Measurements from ENCODE around the gene ULK3.

Gene ULK3

GRCh38 chr15:74847432-74847831, 4.5 kb upstream of the ULK3 start:
- TF ChIP-seq POLR2AphosphoS5 (IDR thresholded peaks at IDR 0.05; ENCODE audit: low read depth) (no peak), SPI1 (IDR thresholded peaks at IDR 0.05; ENCODE audit: borderline replicate concordance, low read depth) (no peak), GABPA (IDR thresholded peaks at IDR 0.05; ENCODE audit: low read depth) (no peak)
- TF ChIP-seq, protein P1, sequence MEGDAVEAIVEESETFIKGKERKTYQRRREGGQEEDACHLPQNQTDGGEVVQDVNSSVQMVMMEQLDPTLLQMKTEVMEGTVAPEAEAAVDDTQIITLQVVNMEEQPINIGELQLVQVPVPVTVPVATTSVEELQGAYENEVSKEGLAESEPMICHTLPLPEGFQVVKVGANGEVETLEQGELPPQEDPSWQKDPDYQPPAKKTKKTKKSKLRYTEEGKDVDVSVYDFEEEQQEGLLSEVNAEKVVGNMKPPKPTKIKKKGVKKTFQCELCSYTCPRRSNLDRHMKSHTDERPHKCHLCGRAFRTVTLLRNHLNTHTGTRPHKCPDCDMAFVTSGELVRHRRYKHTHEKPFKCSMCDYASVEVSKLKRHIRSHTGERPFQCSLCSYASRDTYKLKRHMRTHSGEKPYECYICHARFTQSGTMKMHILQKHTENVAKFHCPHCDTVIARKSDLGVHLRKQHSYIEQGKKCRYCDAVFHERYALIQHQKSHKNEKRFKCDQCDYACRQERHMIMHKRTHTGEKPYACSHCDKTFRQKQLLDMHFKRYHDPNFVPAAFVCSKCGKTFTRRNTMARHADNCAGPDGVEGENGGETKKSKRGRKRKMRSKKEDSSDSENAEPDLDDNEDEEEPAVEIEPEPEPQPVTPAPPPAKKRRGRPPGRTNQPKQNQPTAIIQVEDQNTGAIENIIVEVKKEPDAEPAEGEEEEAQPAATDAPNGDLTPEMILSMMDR (IDR thresholded peaks at IDR 0.05; ENCODE audit: insufficient read depth, low read length) = no peak
- TF ChIP-seq, protein P2, sequence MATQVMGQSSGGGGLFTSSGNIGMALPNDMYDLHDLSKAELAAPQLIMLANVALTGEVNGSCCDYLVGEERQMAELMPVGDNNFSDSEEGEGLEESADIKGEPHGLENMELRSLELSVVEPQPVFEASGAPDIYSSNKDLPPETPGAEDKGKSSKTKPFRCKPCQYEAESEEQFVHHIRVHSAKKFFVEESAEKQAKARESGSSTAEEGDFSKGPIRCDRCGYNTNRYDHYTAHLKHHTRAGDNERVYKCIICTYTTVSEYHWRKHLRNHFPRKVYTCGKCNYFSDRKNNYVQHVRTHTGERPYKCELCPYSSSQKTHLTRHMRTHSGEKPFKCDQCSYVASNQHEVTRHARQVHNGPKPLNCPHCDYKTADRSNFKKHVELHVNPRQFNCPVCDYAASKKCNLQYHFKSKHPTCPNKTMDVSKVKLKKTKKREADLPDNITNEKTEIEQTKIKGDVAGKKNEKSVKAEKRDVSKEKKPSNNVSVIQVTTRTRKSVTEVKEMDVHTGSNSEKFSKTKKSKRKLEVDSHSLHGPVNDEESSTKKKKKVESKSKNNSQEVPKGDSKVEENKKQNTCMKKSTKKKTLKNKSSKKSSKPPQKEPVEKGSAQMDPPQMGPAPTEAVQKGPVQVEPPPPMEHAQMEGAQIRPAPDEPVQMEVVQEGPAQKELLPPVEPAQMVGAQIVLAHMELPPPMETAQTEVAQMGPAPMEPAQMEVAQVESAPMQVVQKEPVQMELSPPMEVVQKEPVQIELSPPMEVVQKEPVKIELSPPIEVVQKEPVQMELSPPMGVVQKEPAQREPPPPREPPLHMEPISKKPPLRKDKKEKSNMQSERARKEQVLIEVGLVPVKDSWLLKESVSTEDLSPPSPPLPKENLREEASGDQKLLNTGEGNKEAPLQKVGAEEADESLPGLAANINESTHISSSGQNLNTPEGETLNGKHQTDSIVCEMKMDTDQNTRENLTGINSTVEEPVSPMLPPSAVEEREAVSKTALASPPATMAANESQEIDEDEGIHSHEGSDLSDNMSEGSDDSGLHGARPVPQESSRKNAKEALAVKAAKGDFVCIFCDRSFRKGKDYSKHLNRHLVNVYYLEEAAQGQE (IDR thresholded peaks at IDR 0.05; ENCODE audit: insufficient replicate concordance, low read depth) = no peak
- Histone ChIP-seq H3K27ac (replicated peaks) (no peak overlapping the region), H3K27me3 (ENCODE audit: insufficient read depth, poor library complexity, severe bottlenecking) (no peaks in the 10 kb centered on the region), H3K4me3 (replicated peaks; ENCODE audit: insufficient read depth, low read length) (no peak overlapping the region)
- DNase-seq (ENCODE audit: low read depth in 1 of 2, low spot score in 1 of 2) = no peak

DNA sequence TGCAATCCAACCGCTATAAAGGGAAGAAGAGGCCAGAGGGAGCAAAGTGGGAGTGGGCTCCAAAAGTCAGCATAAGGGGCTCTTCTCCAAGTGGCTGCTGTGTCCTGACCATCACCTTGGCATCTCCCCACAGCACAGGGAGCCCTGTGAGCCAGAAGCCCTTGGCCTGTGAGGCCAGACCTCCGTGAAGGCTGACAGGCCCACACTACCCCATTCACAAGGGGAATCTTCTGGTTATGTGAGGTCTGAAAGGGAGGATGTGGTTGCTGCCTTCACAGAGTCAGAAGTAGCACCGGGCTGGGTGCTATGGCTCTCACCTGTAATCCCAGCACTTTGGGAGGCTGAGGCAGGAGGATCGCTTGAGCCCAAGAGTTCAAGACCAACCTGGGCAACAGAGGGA, 2.6 kb upstream of the ULK3 start:
- TF ChIP-seq GABPA (IDR thresholded peaks at IDR 0.05; ENCODE audit: low read depth) (no peak), POLR2AphosphoS5 (IDR thresholded peaks at IDR 0.05; ENCODE audit: low read depth) (no peak; the same call in 1 of the 2 replicates), SPI1 (IDR thresholded peaks at IDR 0.05; ENCODE audit: borderline replicate concordance, low read depth) (no peak)
- TF ChIP-seq, protein P2 (IDR thresholded peaks at IDR 0.05; ENCODE audit: insufficient replicate concordance, low read depth) = no peak
- TF ChIP-seq, protein P1 (IDR thresholded peaks at IDR 0.05; ENCODE audit: insufficient read depth, low read length) = no peak
- Histone ChIP-seq H3K4me3 (replicated peaks; ENCODE audit: insufficient read depth, low read length) (no peak overlapping the region), H3K27me3 (ENCODE audit: insufficient read depth, poor library complexity, severe bottlenecking) (no peaks in the 10 kb centered on the region), H3K27ac (replicated peaks) (peak overlapping the region; percentile 29; the same call in 1 of the 2 replicates)
- no peak for DNase-seq (ENCODE audit: low read depth in 1 of 2, low spot score in 1 of 2)

DNA sequence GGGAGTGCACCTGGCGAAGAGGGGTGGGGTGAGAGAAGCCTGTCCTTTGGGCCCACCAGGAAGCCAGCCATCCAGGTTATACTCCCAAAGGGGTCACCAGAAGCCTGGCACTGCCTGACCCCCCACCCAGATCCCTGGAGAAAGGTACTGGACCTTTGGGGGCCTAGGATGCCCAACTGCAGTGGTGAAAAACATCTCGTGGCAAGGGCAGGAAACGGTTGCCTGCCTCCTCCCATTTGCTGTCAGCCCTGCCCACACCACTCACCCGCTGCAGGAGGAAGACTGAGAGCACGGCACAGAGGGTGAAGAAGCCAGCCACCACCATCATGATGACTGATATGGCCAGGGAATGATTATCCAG, 2.2 kb upstream of the ULK3 start:
- Histone ChIP-seq H3K27ac (replicated peaks) (peak overlapping the region; percentile 29), H3K27me3 (ENCODE audit: insufficient read depth, poor library complexity, severe bottlenecking) (no peaks in the 10 kb centered on the region), H3K4me3 (replicated peaks; ENCODE audit: insufficient read depth, low read length) (no peak overlapping the region)
- peak in 1 of 2 experiments; percentile 45 for DNase-seq (ENCODE audit: low read depth in 1 of 2, low spot score in 1 of 2)
- TF ChIP-seq POLR2AphosphoS5 (IDR thresholded peaks at IDR 0.05; ENCODE audit: low read depth) (no peak; the same call in 1 of the 2 replicates), SPI1 (IDR thresholded peaks at IDR 0.05; ENCODE audit: borderline replicate concordance, low read depth) (no peak), GABPA (IDR thresholded peaks at IDR 0.05; ENCODE audit: low read depth) (no peak)
- TF ChIP-seq, protein P2 (IDR thresholded peaks at IDR 0.05; ENCODE audit: insufficient replicate concordance, low read depth) = no peak
- TF ChIP-seq, protein P1 (IDR thresholded peaks at IDR 0.05; ENCODE audit: insufficient read depth, low read length) = no peak
